Stomach (tissue), 4 donors: ENCODE measurements around the gene NUDT7.

Source experiments
- CTCF ChIP-seq, 7 experiments: fragments of 450-650 bp in 4 of 7; fragments of 200-600 bp in 3 of 7; sonication (generic) in 3 of 7; IDR thresholded peaks; one replicate each; pipeline ENCODE4 v1.5.1; 2016 to 2019; ENCODE audit warnings: antibody characterized with exemption in 7 of 7, control low read depth in 2 of 7, mild to moderate bottlenecking in 1 of 7
- POLR2A ChIP-seq, 4 donors: fragments of 450-650 bp; IDR thresholded peaks; one replicate each; pipeline ENCODE4 v1.6.1; 2016; ENCODE audit warnings: antibody characterized with exemption in 4 of 4, control low read depth in 2 of 4, mild to moderate bottlenecking in 1 of 4, moderate library complexity in 1 of 4
- POLR2AphosphoS5 ChIP-seq, 3 donors: sonication (generic); formaldehyde crosslinking; IDR thresholded peaks; one replicate each; pipeline ENCODE4 v1.6.1; 2016; ENCODE audit warnings: antibody characterized with exemption in 3 of 3

- TF ChIP-seq CTCF (IDR thresholded peaks at IDR 0.05) (no peak), POLR2A (IDR thresholded peaks at IDR 0.05) (no peak), POLR2AphosphoS5 (IDR thresholded peaks at IDR 0.05) (no peak)
These were observed 11.1 kb upstream of the NUDT7 start for GRCh38 chr16:77711179-77711578.
